Vagina (tissue), 2 donors: ENCODE measurements around the gene MRPS18B.

Experiments
- POLR2A ChIP-seq, 2 donors: fragments of 450-650 bp; IDR thresholded peaks; one replicate each; pipeline ENCODE4 v1.6.1; 2017; ENCODE audit warnings: antibody characterized with exemption in 2 of 2, mild to moderate bottlenecking in 2 of 2, moderate library complexity in 2 of 2
- POLR2AphosphoS5 ChIP-seq, 2 donors: sonication (generic); formaldehyde crosslinking; IDR thresholded peaks; one replicate each; pipeline ENCODE4 v1.9.0; 2017; ENCODE audit warnings: antibody characterized with exemption in 2 of 2, mild to moderate bottlenecking in 2 of 2, low read depth in 1 of 2; ENCODE audit not compliant: insufficient read depth in 1 of 2
- TF ChIP-seq, protein P1 (sequence below), 3 experiments: fragments of 450-650 bp in 2 of 3; fragments of 200-600 bp in 1 of 3; sonication (generic) in 1 of 3; IDR thresholded peaks; one replicate each; pipeline ENCODE4 v1.5.1; 2017 to 2019; ENCODE audit warnings: antibody characterized with exemption in 3 of 3, mild to moderate bottlenecking in 2 of 3, moderate library complexity in 2 of 3

DNA sequence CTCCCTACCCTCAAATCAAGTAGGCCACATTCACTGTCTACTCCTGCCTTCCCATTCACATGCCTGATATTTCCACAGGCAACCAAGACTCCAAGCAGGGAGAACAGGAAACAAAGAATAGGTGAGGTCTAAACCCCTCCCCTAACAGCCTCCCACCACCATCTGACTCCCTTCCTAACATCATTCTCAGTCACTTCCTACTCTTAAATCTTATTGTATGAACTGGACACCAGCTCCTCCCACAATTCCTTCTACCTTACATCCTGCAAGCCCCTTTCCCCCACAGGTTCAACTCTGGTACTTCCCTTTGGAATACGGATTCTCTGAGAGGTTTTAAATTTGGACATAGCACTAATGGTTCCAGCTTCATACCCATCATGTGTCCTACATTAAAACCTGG lies 28.3 kb downstream of the MRPS18B start:
- TF ChIP-seq POLR2A (IDR thresholded peaks at IDR 0.05) (no peak), POLR2AphosphoS5 (IDR thresholded peaks at IDR 0.05; ENCODE audit: insufficient read depth in 1 of 2, low read depth in 1 of 2) (no peak)
- TF ChIP-seq, protein P1, sequence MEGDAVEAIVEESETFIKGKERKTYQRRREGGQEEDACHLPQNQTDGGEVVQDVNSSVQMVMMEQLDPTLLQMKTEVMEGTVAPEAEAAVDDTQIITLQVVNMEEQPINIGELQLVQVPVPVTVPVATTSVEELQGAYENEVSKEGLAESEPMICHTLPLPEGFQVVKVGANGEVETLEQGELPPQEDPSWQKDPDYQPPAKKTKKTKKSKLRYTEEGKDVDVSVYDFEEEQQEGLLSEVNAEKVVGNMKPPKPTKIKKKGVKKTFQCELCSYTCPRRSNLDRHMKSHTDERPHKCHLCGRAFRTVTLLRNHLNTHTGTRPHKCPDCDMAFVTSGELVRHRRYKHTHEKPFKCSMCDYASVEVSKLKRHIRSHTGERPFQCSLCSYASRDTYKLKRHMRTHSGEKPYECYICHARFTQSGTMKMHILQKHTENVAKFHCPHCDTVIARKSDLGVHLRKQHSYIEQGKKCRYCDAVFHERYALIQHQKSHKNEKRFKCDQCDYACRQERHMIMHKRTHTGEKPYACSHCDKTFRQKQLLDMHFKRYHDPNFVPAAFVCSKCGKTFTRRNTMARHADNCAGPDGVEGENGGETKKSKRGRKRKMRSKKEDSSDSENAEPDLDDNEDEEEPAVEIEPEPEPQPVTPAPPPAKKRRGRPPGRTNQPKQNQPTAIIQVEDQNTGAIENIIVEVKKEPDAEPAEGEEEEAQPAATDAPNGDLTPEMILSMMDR (IDR thresholded peaks at IDR 0.05), result no peak
